ENCODE data around the gene OPRL1. TPM values are rescaled to one million over a fixed set of nuclear protein-coding genes. Genes with fewer than 3 reads are reported as not detected.
A peak's percentile ranks its signal among the peaks of the same experiment; 100 is the strongest.

The OPRL1 gene
- total RNA-seq, 4 donors from 2014 or later = 0.14 to 0.32 TPM; not detected in 2

- intact Hi-C loops (cut with DNase I; ENCODE audit: low total_unique reads) = no loop called here
- Histone ChIP-seq H3K4me3 (no peak overlapping the region), H3K36me3 (no peaks in the 10 kb centered on the region), H3K4me1 (peaks cover 0 to 5% (median 0%) of the 10 kb centered on the region in 4 donors), H3K27me3 (peaks cover 70% of the 10 kb centered on the region), H3K9me3 (no peaks in the 10 kb centered on the region), H3K27ac (peak overlapping the region in 3 of 4 donors; percentile 18 to 48 (median 37))
- in situ Hi-C loops (cut with MboI; ENCODE audit: low pct_ligation_motif_present in 1 of 4, low pct_unique_long_range_greater_than_20kb in 1 of 4, low sequenced_read_pairs in 3 of 4) = no loop called here
- TF ChIP-seq EP300 (IDR thresholded peaks at IDR 0.05; ENCODE audit: low read depth) (no peak), POLR2A (IDR thresholded peaks at IDR 0.05) (no peak), POLR2AphosphoS5 (IDR thresholded peaks at IDR 0.05) (no peak), CTCF (IDR thresholded peaks at IDR 0.05) (no peak)
- WGBS, 2 donors (ENCODE audit: low coverage in 1 of 2) = 69% methylated on average over 8 of the region's 9 CpGs; no CpG with 5 or more reads in 1 of the 2 donors
- no peak for DNase-seq
Observed at GRCh38 chr20:64055396-64055892, 24.4 kb upstream of the OPRL1 start.

GRCh38 chr20:64055893-64056638 is 23.8 kb upstream of the OPRL1 start:
- in situ Hi-C loops (cut with MboI; ENCODE audit: low pct_ligation_motif_present in 1 of 4, low pct_unique_long_range_greater_than_20kb in 1 of 4, low sequenced_read_pairs in 3 of 4) (no loop called here), intact Hi-C loops (cut with DNase I; ENCODE audit: low total_unique reads) (no loop called here)
- TF ChIP-seq POLR2AphosphoS5 (IDR thresholded peaks at IDR 0.05) (no peak), EP300 (IDR thresholded peaks at IDR 0.05; ENCODE audit: low read depth) (no peak), POLR2A (IDR thresholded peaks at IDR 0.05) (no peak), CTCF (IDR thresholded peaks at IDR 0.05) (no peak)
- no peak for DNase-seq
- peaks cover 64% of the 10 kb centered on the region for H3K27me3 ChIP-seq
- H3K36me3 ChIP-seq = no peaks in the 10 kb centered on the region
- H3K9me3 ChIP-seq = no peaks in the 10 kb centered on the region
- H3K4me1 ChIP-seq = peaks cover 0 to 5% (median 0%) of the 10 kb centered on the region in 4 donors
- H3K4me3 ChIP-seq = no peak overlapping the region
- H3K27ac ChIP-seq = peak overlapping the region; percentile 8 to 48 (median 36)
- WGBS, 2 donors (ENCODE audit: low coverage in 1 of 2) = 49% methylated on average over 20 of the region's 22 CpGs; no CpG with 5 or more reads in 1 of the 2 donors

GRCh38 chr20:64056639-64056888 is 23.3 kb upstream of the OPRL1 start:
- intact Hi-C loops (cut with DNase I; ENCODE audit: low total_unique reads) = no loop called here
- peaks cover 59% of the 10 kb centered on the region for H3K27me3 ChIP-seq
- in situ Hi-C loops (cut with MboI; ENCODE audit: low pct_ligation_motif_present in 1 of 4, low pct_unique_long_range_greater_than_20kb in 1 of 4, low sequenced_read_pairs in 3 of 4) = no loop called here
- no peak overlapping the region for H3K4me3 ChIP-seq
- H3K27ac ChIP-seq = peak overlapping the region; percentile 8 to 47 (median 29)
- DNase-seq = no peak
- H3K36me3 ChIP-seq = no peaks in the 10 kb centered on the region
- TF ChIP-seq POLR2AphosphoS5 (IDR thresholded peaks at IDR 0.05) (no peak), CTCF (IDR thresholded peaks at IDR 0.05) (no peak), POLR2A (IDR thresholded peaks at IDR 0.05) (no peak), EP300 (IDR thresholded peaks at IDR 0.05; ENCODE audit: low read depth) (no peak)
- 33% methylated on average over 7 of the region's 7 CpGs; no CpG with 5 or more reads in 1 of the 2 donors for WGBS, 2 donors (ENCODE audit: low coverage in 1 of 2)
- H3K9me3 ChIP-seq = no peaks in the 10 kb centered on the region
- peaks cover 0 to 5% (median 0%) of the 10 kb centered on the region in 4 donors for H3K4me1 ChIP-seq

- Histone ChIP-seq H3K4me1 (peaks cover 0 to 6% (median 0%) of the 10 kb centered on the region in 4 donors), H3K9me3 (no peaks in the 10 kb centered on the region), H3K27ac (peak overlapping the region; percentile 8 to 47 (median 29)), H3K4me3 (no peak overlapping the region), H3K27me3 (peaks cover 54% of the 10 kb centered on the region), H3K36me3 (no peaks in the 10 kb centered on the region)
- intact Hi-C loops (cut with DNase I; ENCODE audit: low total_unique reads) = no loop called here
- in situ Hi-C loops (cut with MboI; ENCODE audit: low pct_ligation_motif_present in 1 of 4, low pct_unique_long_range_greater_than_20kb in 1 of 4, low sequenced_read_pairs in 3 of 4) = no loop called here
- DNase-seq = no peak
- TF ChIP-seq POLR2A (IDR thresholded peaks at IDR 0.05) = no peak
- no peak for TF ChIP-seq CTCF (IDR thresholded peaks at IDR 0.05)
- TF ChIP-seq EP300 (IDR thresholded peaks at IDR 0.05; ENCODE audit: low read depth) = no peak
- no peak for TF ChIP-seq POLR2AphosphoS5 (IDR thresholded peaks at IDR 0.05)
- WGBS, 2 donors (ENCODE audit: low coverage in 1 of 2) = 40 to 49% methylated on average over 1 to 34 of the region's 39 CpGs
Observed at GRCh38 chr20:64056889-64057627, 22.8 kb upstream of the OPRL1 start.
